ENCODE results near the gene CNDP1.

Gene CNDP1

GRCh38 chr18:74505776-74506175, 28.5 kb upstream of the CNDP1 start:
- TF ChIP-seq CTCF (IDR thresholded peaks at IDR 0.05; ENCODE audit: control extremely low read depth, extremely low read depth, low read depth, missing control alignments): no peak

DNA sequence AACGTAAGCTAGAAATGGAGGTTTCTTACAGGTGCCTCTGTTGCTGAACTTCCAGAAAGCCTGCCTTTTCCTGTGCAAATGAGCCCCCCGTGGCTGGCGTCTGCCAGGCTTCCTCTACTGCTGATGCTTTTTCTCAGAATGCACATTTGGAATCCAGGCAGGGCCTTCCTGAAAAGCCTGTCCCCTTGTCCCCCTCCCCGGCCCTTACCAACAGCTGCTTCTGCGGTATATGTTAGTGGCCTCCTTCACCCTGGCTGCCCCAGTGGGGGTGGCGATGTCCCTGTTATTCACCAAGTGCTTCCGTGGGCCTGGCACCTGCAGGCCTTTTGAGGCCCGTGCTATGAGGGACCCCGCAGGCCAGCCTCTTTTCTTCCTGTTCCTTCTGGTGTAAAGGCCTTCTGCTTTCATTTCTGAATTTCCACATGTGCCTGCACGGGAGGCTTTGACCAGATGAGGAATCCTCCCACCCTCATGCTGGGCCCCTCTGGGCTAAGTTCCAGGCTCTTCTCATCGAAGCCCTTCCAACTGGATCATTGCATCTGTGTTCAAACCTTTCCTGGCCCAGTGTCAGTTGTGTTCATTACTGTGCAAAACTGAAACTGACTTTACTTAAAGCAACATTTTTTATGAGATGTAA, 27.7 kb upstream of the CNDP1 start:
- ChIA-PET POLR2A (no interaction called here), CTCF (no interaction called here)
- TF ChIP-seq CTCF (IDR thresholded peaks at IDR 0.05; ENCODE audit: control extremely low read depth, extremely low read depth, low read depth, missing control alignments): no peak
- no peak for DNase-seq (ENCODE audit: extremely low spot score)

More at GRCh38 chr18:74505776-74506175, 28.5 kb upstream of the CNDP1 start:
- CTCF ChIA-PET: no interaction called here
- no peak for DNase-seq (ENCODE audit: extremely low spot score)
- POLR2A ChIA-PET: interaction anchor here (0.8 kb wide), 1 partner anchor 442 kb away, joined by 8 read pairs; no protein-coding TSS in a partner anchor

GRCh38 chr18:74507097-74507881, 27.0 kb upstream of the CNDP1 start:
- TF ChIP-seq CTCF (IDR thresholded peaks at IDR 0.05; ENCODE audit: control extremely low read depth, extremely low read depth, low read depth, missing control alignments): no peak
- DNase-seq (ENCODE audit: extremely low spot score): no peak
- ChIA-PET CTCF (no interaction called here), POLR2A (no interaction called here)

DNA sequence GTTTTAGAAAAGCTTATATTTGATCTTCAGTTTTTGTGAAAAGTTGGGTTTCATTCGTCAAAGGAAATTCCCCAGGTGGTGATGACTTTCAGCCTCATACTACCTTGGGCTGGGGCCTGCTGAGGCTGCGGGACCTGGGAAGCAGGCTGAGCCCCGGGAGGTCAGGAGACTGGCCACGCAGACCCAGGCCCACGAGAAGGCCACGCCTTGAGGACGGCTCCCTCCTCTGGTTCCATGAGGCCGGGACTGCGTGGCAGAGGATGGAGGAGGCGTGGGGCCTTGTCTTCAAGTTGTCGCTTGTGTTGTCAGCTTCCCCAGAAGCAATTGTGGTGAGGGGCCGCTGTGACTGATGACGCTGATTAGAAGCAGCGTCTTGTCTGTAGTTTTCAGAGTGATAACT, 26.4 kb upstream of the CNDP1 start:
- no peak for TF ChIP-seq CTCF (IDR thresholded peaks at IDR 0.05; ENCODE audit: control extremely low read depth, extremely low read depth, low read depth, missing control alignments)
- ChIA-PET POLR2A (no interaction called here), CTCF (no interaction called here)
- DNase-seq (ENCODE audit: extremely low spot score): no peak

DNA sequence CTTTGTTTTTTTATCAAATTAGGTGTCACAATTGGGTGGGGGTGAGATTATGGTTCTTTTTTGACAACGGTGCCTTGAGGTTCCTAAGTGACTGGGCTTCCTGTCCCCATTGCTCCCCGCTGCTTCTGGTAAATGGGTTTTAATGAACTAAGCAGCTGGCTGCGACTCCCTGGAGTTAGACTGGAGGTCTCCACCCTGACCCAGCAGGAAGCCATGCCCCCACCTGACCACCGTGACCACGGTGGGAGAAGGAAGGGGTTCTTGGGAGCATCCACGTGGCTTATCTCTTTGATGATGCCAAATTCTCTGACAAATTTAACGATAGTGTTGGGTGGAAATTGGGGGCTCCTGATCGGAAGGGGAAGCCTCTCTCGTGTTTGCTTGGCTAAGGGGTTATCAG, 25.9 kb upstream of the CNDP1 start:
- no peak for DNase-seq (ENCODE audit: extremely low spot score)
- ChIA-PET CTCF (no interaction called here), POLR2A (no interaction called here)
- no peak for TF ChIP-seq CTCF (IDR thresholded peaks at IDR 0.05; ENCODE audit: control extremely low read depth, extremely low read depth, low read depth, missing control alignments)

DNA sequence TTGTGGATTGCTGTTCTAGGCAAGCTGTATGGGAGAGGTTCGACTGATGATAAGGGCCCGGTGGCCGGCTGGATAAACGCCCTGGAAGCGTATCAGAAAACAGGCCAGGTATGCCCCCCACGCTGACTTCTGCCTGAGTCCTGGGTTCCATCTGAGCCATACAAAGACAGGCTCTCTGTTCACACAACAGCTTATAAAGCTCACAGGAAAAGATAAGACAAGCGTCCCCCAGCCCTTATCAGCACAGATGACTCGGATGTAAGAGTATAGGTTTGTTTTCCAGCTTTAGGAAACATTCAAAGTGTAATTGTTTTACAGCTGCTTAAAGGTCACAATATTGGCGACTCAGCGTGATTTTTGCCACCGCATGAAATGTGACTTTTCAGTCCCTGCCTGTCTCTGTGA, 25.5 kb upstream of the CNDP1 start:
- POLR2A ChIA-PET: no interaction called here
- CTCF ChIA-PET: no interaction called here
- DNase-seq (ENCODE audit: extremely low spot score): no peak
- TF ChIP-seq CTCF (IDR thresholded peaks at IDR 0.05; ENCODE audit: control extremely low read depth, extremely low read depth, low read depth, missing control alignments): no peak
